ENCODE results near the gene SLC15A5.

SLC15A5 gene

GRCh38 chr12:16238661-16239060, 38.8 kb downstream of the SLC15A5 start (continued):
- TF ChIP-seq, protein P1, sequence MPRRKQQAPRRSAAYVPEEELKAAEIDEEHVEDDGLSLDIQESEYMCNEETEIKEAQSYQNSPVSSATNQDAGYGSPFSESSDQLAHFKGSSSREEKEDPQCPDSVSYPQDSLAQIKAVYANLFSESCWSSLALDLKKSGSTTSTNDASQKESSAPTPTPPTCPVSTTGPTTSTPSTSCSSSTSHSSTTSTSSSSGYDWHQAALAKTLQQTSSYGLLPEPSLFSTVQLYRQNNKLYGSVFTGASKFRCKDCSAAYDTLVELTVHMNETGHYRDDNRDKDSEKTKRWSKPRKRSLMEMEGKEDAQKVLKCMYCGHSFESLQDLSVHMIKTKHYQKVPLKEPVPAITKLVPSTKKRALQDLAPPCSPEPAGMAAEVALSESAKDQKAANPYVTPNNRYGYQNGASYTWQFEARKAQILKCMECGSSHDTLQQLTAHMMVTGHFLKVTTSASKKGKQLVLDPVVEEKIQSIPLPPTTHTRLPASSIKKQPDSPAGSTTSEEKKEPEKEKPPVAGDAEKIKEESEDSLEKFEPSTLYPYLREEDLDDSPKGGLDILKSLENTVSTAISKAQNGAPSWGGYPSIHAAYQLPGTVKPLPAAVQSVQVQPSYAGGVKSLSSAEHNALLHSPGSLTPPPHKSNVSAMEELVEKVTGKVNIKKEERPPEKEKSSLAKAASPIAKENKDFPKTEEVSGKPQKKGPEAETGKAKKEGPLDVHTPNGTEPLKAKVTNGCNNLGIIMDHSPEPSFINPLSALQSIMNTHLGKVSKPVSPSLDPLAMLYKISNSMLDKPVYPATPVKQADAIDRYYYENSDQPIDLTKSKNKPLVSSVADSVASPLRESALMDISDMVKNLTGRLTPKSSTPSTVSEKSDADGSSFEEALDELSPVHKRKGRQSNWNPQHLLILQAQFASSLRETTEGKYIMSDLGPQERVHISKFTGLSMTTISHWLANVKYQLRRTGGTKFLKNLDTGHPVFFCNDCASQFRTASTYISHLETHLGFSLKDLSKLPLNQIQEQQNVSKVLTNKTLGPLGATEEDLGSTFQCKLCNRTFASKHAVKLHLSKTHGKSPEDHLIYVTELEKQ (tag by site-specific recombination; IDR thresholded peaks at IDR 0.05; ENCODE audit: borderline replicate concordance) = no peak
- no peak for TF ChIP-seq ZFP69B (tag by site-specific recombination; IDR thresholded peaks at IDR 0.05)

DNA sequence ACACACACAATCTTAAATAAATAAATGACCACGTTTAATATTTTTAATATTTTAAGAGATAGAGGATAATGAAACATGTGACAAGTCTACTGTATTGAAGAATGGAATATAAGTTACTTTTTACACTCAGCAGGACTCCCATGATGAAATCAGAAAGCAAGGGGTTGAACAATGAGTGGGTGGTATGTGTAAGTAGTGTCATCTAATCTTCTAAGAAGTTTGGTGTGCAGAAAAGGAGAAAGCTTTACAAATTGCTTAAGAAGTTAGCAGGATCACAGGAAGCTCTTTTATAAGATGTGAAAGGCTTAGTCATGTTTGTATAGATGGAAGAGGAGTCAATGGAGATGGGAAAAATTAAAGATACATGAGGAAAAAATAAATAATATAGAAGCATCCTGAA, 47.8 kb downstream of the SLC15A5 start:
- CTCF ChIA-PET = no interaction called here
- Histone ChIP-seq H3K36me3 (ENCODE audit: control insufficient read depth in 2 of 2, insufficient read depth in 1 of 2, low read length in 2 of 2) (no peaks in the 10 kb centered on the region), H3K4me1 (ENCODE audit: control insufficient read depth, insufficient read depth, low read length) (no peaks in the 10 kb centered on the region), H3K27ac (ENCODE audit: extremely low read depth, low read depth, low read length) (no peak overlapping the region), H3K4me3 (ENCODE audit: low read depth, low read length) (no peak overlapping the region), H3K9me3 (ENCODE audit: control insufficient read depth, insufficient read depth, low read depth, low read length) (no peaks in the 10 kb centered on the region)
- POLR2A ChIA-PET = no interaction called here
- TF ChIP-seq BCL6B (tag by site-specific recombination; IDR thresholded peaks at IDR 0.05) (no peak), ZNF501 (tag by site-specific recombination; IDR thresholded peaks at IDR 0.05) (no peak), KLF7 (tag by site-specific recombination; IDR thresholded peaks at IDR 0.05; ENCODE audit: borderline replicate concordance) (no peak)

DNA sequence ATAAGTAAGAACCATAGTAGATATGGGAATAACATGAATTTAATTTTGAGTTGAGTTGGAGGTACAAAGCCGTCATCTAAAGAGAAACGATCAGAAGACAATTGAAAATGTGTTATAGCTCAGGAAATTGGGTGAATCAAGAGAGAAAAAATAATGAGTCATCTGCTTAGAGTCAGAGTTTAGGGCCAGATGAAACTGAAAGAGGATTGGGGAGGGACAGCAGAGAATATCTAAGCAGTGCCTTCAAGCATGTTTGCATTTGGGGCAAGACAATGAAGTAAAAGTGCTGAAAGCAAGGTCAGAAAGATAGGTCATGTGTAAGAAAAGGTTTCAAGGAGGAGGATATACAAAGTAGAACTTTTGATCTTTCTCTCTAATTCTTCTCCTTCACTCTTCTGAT, 49.4 kb downstream of the SLC15A5 start:
- TF ChIP-seq PRDM1 (tag by site-specific recombination; IDR thresholded peaks at IDR 0.05) (no peak), ZNF140 (tag by site-specific recombination; IDR thresholded peaks at IDR 0.05) (no peak), KLF7 (tag by site-specific recombination; IDR thresholded peaks at IDR 0.05; ENCODE audit: borderline replicate concordance) (no peak), ZNF354C (tag by site-specific recombination; IDR thresholded peaks at IDR 0.05; ENCODE audit: borderline replicate concordance, low read depth) (no peak), SP2 (tag by site-specific recombination; IDR thresholded peaks at IDR 0.05) (no peak), ZSCAN23 (tag by site-specific recombination; IDR thresholded peaks at IDR 0.05) (no peak), ZNF155 (tag by site-specific recombination; IDR thresholded peaks at IDR 0.05) (no peak)
- TF ChIP-seq, protein P2, sequence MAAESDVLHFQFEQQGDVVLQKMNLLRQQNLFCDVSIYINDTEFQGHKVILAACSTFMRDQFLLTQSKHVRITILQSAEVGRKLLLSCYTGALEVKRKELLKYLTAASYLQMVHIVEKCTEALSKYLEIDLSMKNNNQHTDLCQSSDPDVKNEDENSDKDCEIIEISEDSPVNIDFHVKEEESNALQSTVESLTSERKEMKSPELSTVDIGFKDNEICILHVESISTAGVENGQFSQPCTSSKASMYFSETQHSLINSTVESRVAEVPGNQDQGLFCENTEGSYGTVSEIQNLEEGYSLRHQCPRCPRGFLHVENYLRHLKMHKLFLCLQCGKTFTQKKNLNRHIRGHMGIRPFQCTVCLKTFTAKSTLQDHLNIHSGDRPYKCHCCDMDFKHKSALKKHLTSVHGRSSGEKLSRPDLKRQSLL (tag by site-specific recombination; IDR thresholded peaks at IDR 0.05) = no peak
- H3K4me3 ChIP-seq (ENCODE audit: low read depth, low read length) = no peak overlapping the region
- H3K9me3 ChIP-seq (ENCODE audit: control insufficient read depth, insufficient read depth, low read depth, low read length) = no peaks in the 10 kb centered on the region
- CTCF ChIA-PET = no interaction called here
- H3K36me3 ChIP-seq (ENCODE audit: control insufficient read depth in 2 of 2, insufficient read depth in 1 of 2, low read length in 2 of 2) = no peaks in the 10 kb centered on the region
- H3K27ac ChIP-seq (ENCODE audit: extremely low read depth, low read depth, low read length) = no peak overlapping the region
- POLR2A ChIA-PET = no interaction called here
- H3K4me1 ChIP-seq (ENCODE audit: control insufficient read depth, insufficient read depth, low read length) = no peaks in the 10 kb centered on the region

- Histone ChIP-seq H3K4me3 (ENCODE audit: low read depth, low read length) (no peak overlapping the region), H3K4me1 (ENCODE audit: control insufficient read depth, insufficient read depth, low read length) (no peaks in the 10 kb centered on the region), H3K27ac (ENCODE audit: extremely low read depth, low read depth, low read length) (no peak overlapping the region), H3K9me3 (ENCODE audit: control insufficient read depth, insufficient read depth, low read depth, low read length) (no peaks in the 10 kb centered on the region), H3K36me3 (ENCODE audit: control insufficient read depth in 2 of 2, insufficient read depth in 1 of 2, low read length in 2 of 2) (no peaks in the 10 kb centered on the region)
- ChIA-PET POLR2A (no interaction called here), CTCF (no interaction called here)
- TF ChIP-seq ZNF248 (tag by site-specific recombination; IDR thresholded peaks at IDR 0.05) (no peak), ZNF16 (tag by site-specific recombination; IDR thresholded peaks at IDR 0.05; ENCODE audit: low read depth) (no peak), INSM2 (tag by site-specific recombination; IDR thresholded peaks at IDR 0.05) (no peak), PRDM6 (tag by site-specific recombination; IDR thresholded peaks at IDR 0.05) (no peak), ZSCAN4 (tag by site-specific recombination; IDR thresholded peaks at IDR 0.05) (no peak)
- TF ChIP-seq, protein P3, sequence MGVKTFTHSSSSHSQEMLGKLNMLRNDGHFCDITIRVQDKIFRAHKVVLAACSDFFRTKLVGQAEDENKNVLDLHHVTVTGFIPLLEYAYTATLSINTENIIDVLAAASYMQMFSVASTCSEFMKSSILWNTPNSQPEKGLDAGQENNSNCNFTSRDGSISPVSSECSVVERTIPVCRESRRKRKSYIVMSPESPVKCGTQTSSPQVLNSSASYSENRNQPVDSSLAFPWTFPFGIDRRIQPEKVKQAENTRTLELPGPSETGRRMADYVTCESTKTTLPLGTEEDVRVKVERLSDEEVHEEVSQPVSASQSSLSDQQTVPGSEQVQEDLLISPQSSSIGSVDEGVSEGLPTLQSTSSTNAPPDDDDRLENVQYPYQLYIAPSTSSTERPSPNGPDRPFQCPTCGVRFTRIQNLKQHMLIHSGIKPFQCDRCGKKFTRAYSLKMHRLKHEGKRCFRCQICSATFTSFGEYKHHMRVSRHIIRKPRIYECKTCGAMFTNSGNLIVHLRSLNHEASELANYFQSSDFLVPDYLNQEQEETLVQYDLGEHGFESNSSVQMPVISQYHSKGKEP (tag by site-specific recombination; IDR thresholded peaks at IDR 0.05) = no peak
Observed at GRCh38 chr12:16225692-16226091, 51.8 kb downstream of the SLC15A5 start.
